GM19463 (cell line): ENCODE measurements around the gene ATP8A1.
"Not testable (repeated sequence)": the region's sequence is repeated elsewhere in the genome, so short reads cannot be mapped to it uniquely, and the experiment has no call there.

Experiments used
- ATAC-seq: cut with Tn5 transposase; IDR thresholded peaks from one replicate; pipeline ENCODE4 v1.9.1; 2021; ENCODE audit warnings: mild to moderate bottlenecking, moderate library complexity; ENCODE audit not compliant: unreplicated experiment

ATP8A1 gene

DNA sequence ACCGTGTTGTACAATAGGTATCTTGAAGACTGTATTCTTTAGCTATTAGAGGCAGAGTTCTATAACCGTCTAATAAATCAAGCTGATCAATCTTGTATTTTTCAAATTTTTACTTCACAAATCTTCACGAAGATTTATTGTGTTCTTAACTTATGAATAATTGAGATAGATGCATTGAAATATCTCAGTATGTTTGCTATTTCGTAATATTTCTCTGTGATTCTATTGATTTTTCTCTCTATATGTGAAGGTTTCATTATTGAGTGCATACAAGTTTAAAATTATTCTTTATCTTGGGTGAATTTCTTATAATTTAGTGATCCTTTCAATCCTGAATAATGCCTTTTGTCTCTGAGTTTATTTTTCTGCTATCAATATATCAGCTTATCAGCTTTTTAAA lies 279.4 kb downstream of the ATP8A1 start:
- no peak for ATAC-seq

DNA sequence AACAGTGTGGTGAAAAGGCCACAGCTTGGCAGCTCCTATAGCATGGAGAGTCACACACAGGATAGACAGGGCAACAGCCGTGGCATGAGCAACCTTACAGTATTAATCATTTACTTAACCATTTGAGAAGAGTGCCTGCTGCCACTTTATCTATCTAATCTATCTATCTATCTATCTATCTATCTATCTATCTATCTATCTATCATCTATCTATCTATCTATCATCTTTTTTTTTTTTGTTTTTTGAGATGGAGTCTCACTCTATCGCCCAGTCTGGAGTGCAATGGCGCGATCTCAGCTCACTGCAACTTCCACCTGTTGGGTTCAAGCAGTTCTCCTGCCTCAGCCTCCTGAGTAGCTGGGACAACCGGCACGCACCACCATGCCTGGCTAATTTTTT lies 284.6 kb downstream of the ATP8A1 start:
- not testable (repeated sequence) for ATAC-seq

DNA sequence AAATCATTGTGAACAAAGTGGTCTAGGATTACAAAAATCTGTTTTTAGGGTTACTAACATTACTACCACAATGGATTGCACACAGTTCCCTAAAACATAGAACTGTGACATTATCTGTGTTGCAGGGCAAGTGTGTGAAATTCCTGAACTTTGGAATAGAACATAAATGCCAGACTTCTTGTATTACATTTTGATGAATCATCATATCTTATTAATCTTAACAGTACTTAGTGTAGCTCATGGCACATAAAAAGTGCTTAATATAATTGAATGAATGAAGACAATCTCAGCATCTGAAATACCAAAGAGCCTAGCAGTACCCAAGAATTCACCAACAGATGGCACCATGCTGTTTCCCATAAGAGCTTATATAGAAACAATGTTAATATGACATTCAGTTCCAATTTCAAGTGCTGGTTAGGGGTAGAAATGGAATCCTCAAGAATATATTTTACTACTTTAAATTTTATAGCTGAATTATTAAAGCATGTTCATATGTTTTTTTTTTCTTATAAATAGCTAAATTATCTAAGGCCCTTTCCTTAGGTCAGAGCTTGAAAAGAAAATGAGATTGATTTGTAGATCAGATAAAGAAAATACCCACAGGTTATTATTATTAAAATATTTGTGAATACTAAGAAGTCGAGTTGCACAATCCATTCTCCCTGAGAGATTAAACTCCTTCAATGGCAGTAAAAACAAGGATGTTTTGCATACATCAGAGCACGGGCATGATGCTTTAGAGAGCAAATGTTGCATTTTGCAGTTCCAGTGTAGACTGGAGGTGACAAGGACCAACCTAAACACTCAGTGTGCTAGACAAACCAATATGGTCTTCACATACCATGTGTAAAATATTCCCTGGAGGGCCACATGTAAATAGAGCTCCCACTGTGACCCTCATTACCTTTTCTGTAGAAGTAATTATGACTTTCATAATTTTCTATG lies 285.3 kb downstream of the ATP8A1 start:
- no peak for ATAC-seq

DNA sequence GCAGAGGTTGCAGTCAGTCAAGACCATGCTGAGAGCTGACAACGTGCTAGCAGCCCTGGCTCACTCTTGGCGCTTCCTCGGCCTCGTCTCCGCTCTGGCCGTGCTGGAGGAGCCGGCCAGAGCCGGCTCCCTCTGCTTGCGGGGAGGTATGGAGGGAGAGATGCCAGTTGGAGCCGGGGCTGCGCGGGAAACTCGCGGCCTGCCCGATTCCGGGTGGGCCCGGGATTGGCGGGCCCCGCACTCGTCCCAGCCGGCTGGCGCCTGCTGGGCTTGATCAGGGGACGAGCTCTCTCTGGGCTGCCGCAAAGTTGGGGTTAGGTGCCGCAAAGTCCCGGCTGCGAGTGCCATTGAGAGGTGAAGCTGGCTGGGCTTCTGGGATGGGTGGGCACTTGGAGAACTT lies 287.4 kb downstream of the ATP8A1 start:
- no peak for ATAC-seq

DNA sequence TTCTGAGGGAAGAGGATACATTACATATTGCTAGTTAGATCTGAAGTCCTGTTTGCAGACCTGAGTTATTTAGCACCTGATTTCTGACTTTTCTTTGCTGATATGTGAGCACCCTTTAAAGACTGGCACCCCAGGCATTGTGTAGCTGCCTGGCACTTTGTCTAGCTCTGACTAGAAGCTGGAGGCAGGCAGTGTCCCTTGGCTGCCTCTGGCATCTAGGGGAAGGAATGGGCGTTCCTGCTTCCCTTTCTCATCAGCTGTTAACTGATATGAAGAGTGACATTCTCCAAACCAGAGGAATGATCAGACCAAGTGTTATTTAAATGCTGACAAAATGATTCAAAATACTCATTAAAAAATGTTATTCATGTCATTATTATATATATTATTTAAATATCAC lies 289.9 kb downstream of the ATP8A1 start:
- no peak for ATAC-seq

DNA sequence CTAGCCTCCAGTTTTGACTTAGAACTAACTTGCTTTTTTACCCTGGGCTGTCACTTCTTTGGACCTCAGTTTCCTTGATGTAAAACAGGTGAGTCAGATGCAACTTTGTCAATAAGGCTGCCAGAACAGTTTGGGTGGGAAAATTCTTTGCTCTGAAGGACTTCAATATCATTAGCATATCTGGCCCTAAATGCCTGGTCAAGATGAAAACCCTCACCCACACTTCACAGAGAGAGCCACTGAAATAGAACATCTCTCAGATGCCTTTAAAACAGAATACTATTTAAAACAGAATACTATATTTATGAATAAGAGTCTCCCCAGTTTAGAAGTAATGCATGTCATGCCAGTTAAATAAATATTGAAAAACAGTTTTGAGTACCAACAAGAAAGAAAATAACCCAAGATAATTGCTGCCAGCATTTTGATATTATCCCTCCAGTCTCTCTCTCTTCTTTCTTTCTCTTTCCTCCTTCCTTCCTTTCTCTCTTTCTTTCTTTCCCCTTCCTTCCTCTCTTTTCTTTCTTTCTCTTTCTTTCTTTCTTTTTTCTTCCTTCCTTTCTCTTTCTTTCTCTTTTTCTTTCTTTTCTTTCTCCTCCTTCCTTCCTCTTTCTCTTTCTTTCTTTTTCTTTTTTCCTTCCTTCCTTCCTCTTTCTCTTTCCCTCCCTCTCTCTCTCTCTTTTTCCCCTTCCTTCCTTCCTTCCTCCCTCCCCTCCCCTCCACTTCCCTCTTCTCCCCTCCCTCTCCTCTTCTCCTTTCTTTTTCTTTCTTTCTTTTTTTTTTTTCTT lies 292.4 kb downstream of the ATP8A1 start:
- no peak for ATAC-seq

DNA sequence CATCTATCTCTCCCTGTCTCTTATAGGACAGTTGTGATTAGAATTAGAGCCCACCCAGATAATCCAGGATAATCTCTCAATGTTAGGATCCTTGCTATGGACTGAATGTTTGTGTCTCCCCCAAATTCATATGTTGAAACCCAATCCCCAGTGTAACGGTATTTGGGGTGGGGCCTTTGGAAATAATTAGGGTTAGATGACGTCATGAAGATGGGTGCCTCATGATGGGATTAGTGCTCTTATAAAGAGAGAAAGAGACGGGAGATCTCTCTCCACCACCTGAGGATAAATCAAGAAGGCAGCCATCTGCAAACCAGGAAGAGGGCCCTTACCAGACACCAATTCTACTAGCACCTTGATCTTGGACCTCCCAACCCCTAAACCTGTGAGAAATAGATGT lies 293.3 kb downstream of the ATP8A1 start:
- no peak for ATAC-seq

DNA sequence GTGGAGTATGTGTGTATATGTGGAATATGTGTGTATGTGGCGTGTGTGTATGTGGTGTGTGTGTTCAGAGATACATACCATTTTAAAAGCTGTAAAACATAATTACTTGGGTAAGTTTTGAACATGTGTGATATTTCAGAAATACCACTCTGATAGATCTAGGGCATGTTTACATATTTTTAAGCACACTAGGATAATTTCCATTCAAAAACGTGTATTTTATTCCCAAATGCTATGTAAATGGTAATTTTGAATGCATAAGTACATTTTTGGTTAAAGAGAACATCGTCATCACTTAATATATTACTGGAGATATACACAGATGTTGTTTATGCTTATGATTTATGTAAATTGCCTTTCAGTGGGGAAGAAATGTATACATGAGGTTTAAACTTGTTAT lies 294.3 kb downstream of the ATP8A1 start:
- ATAC-seq = no peak

DNA sequence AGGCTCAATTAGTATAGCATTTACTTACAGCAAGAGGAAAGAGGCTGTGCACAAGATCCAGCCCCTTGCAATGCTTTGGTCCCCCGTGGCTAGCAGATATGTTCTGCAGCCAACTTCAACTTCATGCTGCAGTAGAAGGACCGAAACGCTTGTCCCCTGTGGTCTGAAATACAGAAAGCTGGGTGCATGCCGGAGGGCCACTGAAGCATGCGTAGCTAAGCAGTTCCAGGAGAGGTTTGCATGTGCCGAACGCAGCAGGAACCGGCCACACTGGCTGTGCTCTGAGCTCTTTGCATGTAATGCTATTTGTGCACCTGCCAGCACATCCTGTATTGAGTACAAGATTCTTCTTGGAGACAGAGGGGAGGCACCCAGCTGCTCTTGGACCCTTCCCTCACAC lies 295.4 kb downstream of the ATP8A1 start:
- no peak for ATAC-seq

DNA sequence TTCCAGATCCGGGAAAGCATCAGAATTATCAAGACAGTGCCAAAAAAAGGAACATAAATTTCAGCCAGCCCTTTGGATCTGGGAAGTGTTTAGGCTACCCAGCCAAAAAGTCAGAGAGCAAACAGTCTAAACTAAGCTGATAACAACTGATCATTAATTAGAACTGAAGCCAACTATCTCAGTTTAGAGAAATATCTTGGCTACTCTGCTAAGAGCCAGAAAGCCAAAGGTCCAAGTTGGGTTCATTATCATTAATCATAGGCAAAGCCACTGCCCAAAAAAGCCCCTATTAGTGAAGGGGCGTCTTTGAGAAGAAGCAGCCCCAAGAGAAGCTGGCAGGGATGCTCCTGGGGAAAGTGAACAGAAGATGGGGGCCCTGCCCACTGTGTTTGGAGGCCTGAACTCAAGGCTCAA lies 296.6 kb downstream of the ATP8A1 start:
- no peak for ATAC-seq

DNA sequence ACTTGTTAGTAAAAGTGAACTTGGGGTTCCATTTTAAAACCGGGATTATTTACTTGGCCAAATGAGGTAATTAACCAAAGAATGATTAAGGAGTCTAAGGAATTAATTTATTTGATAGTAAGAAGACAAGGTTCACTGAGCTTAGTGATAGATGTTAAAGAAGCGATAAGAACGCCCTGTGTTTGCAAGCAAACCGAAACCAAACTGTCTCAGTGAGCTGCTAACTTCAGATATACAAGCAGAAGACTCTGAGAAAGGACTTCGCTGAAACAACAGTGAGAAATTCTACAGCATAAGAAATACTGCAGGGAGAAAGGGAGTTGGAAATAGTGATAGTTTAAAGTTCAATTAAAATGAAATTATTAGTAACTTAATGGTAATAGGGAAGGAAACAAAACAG lies 297.2 kb downstream of the ATP8A1 start:
- ATAC-seq = no peak
